OCI-LY1 (cell line): Measurements from ENCODE around the gene BTBD3.

Source experiments
- CTCF ChIP-seq: fragments of 200-600 bp; sonication (generic), shearing (Covaris generic); IDR thresholded peaks from 2 replicates; pipeline ENCODE4 v1.5.1; 2017; ENCODE audit warnings: mild to moderate bottlenecking, antibody characterized with exemption, low read length, moderate library complexity, mixed read lengths
- EZH2 ChIP-seq: fragments of 200-600 bp; sonication (generic), shearing (Covaris generic); IDR thresholded peaks from 2 replicates; pipeline ENCODE4 v1.8.0; 2017; ENCODE audit warnings: borderline replicate concordance, mixed run types, mild to moderate bottlenecking, antibody characterized with exemption, low read length, moderate library complexity, mixed read lengths

DNA sequence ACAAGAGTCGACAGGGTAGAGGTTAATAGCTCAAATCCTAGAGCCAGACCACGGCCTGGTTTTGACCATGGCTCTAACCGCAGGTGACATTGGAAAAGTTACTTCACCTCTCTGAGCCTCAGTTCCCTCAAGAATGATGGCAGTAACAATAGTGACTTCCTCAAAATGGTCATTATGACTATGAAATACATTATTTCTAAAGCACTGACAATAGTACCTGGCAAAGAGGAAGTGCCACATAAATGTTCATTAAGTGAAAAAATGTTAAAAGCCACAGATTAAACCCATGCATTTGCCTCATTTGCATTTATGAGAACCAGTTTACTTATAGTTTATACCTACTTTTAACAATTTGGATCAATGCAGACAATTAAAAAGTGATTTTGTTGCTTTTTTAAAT, 12.3 kb downstream of the BTBD3 start:
- TF ChIP-seq CTCF (no peak), EZH2 (no peak)
